ENCODE measurements around the gene RIN2.

The RIN2 gene

GRCh38 chr20:19758133-19758500 is at the start of gene RIN2:
RIN2 (plus strand) TSS chr20:19758258; CDS start chr20:19889602, 131,344 bp downstream.
- DNase-seq: no peak

- DNase-seq: no peak
Observed at GRCh38 chr20:19709635-19710335, 48.3 kb upstream of the RIN2 start.

GRCh38 chr20:19710336-19711120 is 47.5 kb upstream of the RIN2 start:
- DNase-seq: no peak

- no peak for DNase-seq
Observed at GRCh38 chr20:19711126-19711525, 46.9 kb upstream of the RIN2 start.

- no peak for DNase-seq
Observed at GRCh38 chr20:19712721-19713260, 45.3 kb upstream of the RIN2 start.

GRCh38 chr20:19713822-19714578 is 44.1 kb upstream of the RIN2 start:
- no peak for DNase-seq

- no peak for DNase-seq
Observed at GRCh38 chr20:19714579-19714840, 43.5 kb upstream of the RIN2 start.

GRCh38 chr20:19715986-19716385 is 42.1 kb upstream of the RIN2 start:
- no peak for DNase-seq

GRCh38 chr20:19718880-19719279 is 39.2 kb upstream of the RIN2 start:
- DNase-seq: no peak

GRCh38 chr20:19720991-19721390 is 37.1 kb upstream of the RIN2 start:
- DNase-seq: no peak

GRCh38 chr20:19723051-19723450 is 35.0 kb upstream of the RIN2 start:
- DNase-seq: no peak

- no peak for DNase-seq
Observed at GRCh38 chr20:19723813-19724430, 34.1 kb upstream of the RIN2 start.

GRCh38 chr20:19725373-19725772 is 32.7 kb upstream of the RIN2 start:
- no peak for DNase-seq

- no peak for DNase-seq
Observed at GRCh38 chr20:19725814-19726525, 32.1 kb upstream of the RIN2 start.

GRCh38 chr20:19727251-19727847 is 30.7 kb upstream of the RIN2 start:
- DNase-seq: no peak

- DNase-seq: no peak
Observed at GRCh38 chr20:19729672-19730071, 28.4 kb upstream of the RIN2 start.

GRCh38 chr20:19730706-19731105 is 27.4 kb upstream of the RIN2 start:
- no peak for DNase-seq

GRCh38 chr20:19734811-19735210 is 23.2 kb upstream of the RIN2 start:
- no peak for DNase-seq

- peak; percentile 65 for DNase-seq
Observed at GRCh38 chr20:19735446-19735845, 22.6 kb upstream of the RIN2 start.

GRCh38 chr20:19737025-19737424 is 21.0 kb upstream of the RIN2 start:
- no peak for DNase-seq

GRCh38 chr20:19738951-19739350 is 19.1 kb upstream of the RIN2 start:
- no peak for DNase-seq

- no peak for DNase-seq
Observed at GRCh38 chr20:19739351-19739750, 18.7 kb upstream of the RIN2 start.

All from NCI-H146 (cell line).